Endodermal cell (in vitro differentiated cells): ENCODE measurements around the gene LCN12. TPM values are rescaled to one million over a fixed set of nuclear protein-coding genes. Genes with fewer than 3 reads are reported as not detected.

Experiments used
- DNase-seq: peaks from one replicate; pipeline ENCODE4 v3.0.0-alpha.2; 2017
- H3K27ac ChIP-seq: 2 replicates; pipeline ENCODE4 v1.5.1; 2013; ENCODE audit warnings: mild to moderate bottlenecking, low read depth, low read length, moderate library complexity
- H3K27me3 ChIP-seq: 2 replicates; pipeline ENCODE4 v1.6.1; 2013; ENCODE audit warnings: mild to moderate bottlenecking, low read length, moderate library complexity; ENCODE audit not compliant: insufficient read depth, control insufficient read depth, poor library complexity, severe bottlenecking
- H3K36me3 ChIP-seq: 2 replicates; pipeline ENCODE4 v1.7.0; 2013; ENCODE audit warnings: mild to moderate bottlenecking, low read length, moderate library complexity; ENCODE audit not compliant: control insufficient read depth, insufficient read depth
- H3K4me1 ChIP-seq: one replicate; pipeline ENCODE4 v1.7.0; 2013; ENCODE audit warnings: low read length; ENCODE audit not compliant: control insufficient read depth, insufficient read depth
- H3K4me3 ChIP-seq: 2 replicates; pipeline ENCODE4 v1.5.1; 2013; ENCODE audit warnings: mild to moderate bottlenecking, low read length, moderate library complexity
- H3K9ac ChIP-seq: 2 replicates; pipeline ENCODE4 v1.6.1; 2013; ENCODE audit warnings: mild to moderate bottlenecking, low read length, moderate library complexity; ENCODE audit not compliant: poor library complexity, severe bottlenecking; ENCODE audit errors: extremely low read depth
- H3K9me3 ChIP-seq: 2 replicates; pipeline ENCODE4 v1.6.1; 2013; ENCODE audit warnings: mild to moderate bottlenecking, low read length, moderate library complexity; ENCODE audit not compliant: control insufficient read depth
- H3K27ac Mint-ChIP-seq: 2 replicates; pipeline ENCODE4 v1.8.0; 2020; ENCODE audit warnings: mixed read lengths
- H3K27me3 Mint-ChIP-seq: 2 replicates; pipeline ENCODE4 v1.8.0; 2021; ENCODE audit warnings: mild to moderate bottlenecking, mixed read lengths; ENCODE audit not compliant: insufficient read depth
- H3K36me3 Mint-ChIP-seq: 2 replicates; pipeline ENCODE4 v1.8.0; 2020; ENCODE audit warnings: low read depth, mixed read lengths
- H3K4me1 Mint-ChIP-seq: 2 replicates; pipeline ENCODE4 v1.8.0; 2020; ENCODE audit warnings: mixed read lengths
- H3K4me3 Mint-ChIP-seq: 2 replicates; pipeline ENCODE4 v1.8.0; 2020; ENCODE audit warnings: mild to moderate bottlenecking, moderate library complexity, mixed read lengths
- H3K9me3 Mint-ChIP-seq: 2 replicates; pipeline ENCODE4 v1.8.0; 2020; ENCODE audit warnings: mild to moderate bottlenecking, mixed read lengths
- WGBS, 2 experiments: methylation state at CpG; one replicate each; pipeline versions ENCODE4 v1.1.5 to v1.1.7; 2013; ENCODE audit warnings: missing lambda C conversion rate in 2 of 2, mixed read lengths in 1 of 2; ENCODE audit not compliant: insufficient coverage in 1 of 2, insufficient read length in 1 of 2; 5-methylcytosine and 5-hydroxymethylcytosine counted together
- total RNA-seq, 2 donors: library from RNA; stranded (reverse); fragmentation: NEBNext Ultra II Directional in 1 of 2; extraction: Animal tissue kit (Norgen Biotek cat#: 25700) in 1 of 2; gene quantifications; 2 replicates in 1 of 2; 3 replicates in 1 of 2; pipeline ENCODE4 v1.2.1, GENCODE V29; 2021
- TF ChIP-seq, protein P1 (sequence below): fragments of 200-600 bp; sonication (generic); conservative IDR thresholded peaks from 2 replicates; pipeline ENCODE4 v1.5.0; 2021; ENCODE audit warnings: antibody characterized with exemption, mild to moderate bottlenecking

Gene LCN12
- total RNA-seq, 2 donors from 2014 or later = 2.1 to 4.4 TPM

DNA sequence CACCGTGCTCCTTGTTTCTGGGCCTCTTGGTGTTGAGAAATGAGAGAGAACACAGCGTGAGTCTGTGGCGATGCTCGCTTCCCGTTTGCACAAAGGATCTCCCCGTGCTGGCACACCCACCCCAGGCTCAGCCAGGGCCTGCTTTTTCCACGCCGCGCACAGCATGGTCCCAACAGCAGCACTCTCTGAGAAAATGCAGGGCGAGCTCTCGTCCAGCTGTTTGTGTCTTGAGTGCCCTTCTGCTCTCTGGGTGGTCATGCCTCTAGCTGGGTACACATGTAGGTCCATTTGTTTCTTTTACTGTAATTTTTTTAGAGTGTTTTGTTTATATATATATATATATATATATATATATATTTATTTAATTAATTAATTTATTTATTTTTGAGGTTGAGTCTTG is 34.2 kb upstream of the LCN12 start:
- H3K27me3 Mint-ChIP-seq = no peaks in the 10 kb centered on the region
- H3K4me1 Mint-ChIP-seq = no peaks in the 10 kb centered on the region
- no peaks in the 10 kb centered on the region for H3K9me3 Mint-ChIP-seq
- no peaks in the 10 kb centered on the region for H3K27me3 ChIP-seq
- H3K9me3 ChIP-seq = no peaks in the 10 kb centered on the region
- H3K36me3 Mint-ChIP-seq = peaks cover 58% of the 10 kb centered on the region
- no peak overlapping the region for H3K9ac ChIP-seq
- H3K27ac Mint-ChIP-seq = no peak overlapping the region
- no peaks in the 10 kb centered on the region for H3K4me1 ChIP-seq
- no peak overlapping the region for H3K4me3 Mint-ChIP-seq
- H3K4me3 ChIP-seq = no peak overlapping the region
- TF ChIP-seq, protein P1, sequence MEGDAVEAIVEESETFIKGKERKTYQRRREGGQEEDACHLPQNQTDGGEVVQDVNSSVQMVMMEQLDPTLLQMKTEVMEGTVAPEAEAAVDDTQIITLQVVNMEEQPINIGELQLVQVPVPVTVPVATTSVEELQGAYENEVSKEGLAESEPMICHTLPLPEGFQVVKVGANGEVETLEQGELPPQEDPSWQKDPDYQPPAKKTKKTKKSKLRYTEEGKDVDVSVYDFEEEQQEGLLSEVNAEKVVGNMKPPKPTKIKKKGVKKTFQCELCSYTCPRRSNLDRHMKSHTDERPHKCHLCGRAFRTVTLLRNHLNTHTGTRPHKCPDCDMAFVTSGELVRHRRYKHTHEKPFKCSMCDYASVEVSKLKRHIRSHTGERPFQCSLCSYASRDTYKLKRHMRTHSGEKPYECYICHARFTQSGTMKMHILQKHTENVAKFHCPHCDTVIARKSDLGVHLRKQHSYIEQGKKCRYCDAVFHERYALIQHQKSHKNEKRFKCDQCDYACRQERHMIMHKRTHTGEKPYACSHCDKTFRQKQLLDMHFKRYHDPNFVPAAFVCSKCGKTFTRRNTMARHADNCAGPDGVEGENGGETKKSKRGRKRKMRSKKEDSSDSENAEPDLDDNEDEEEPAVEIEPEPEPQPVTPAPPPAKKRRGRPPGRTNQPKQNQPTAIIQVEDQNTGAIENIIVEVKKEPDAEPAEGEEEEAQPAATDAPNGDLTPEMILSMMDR = no peak
- 17 to 91% methylated on average over 1 to 11 of the region's 11 CpGs for WGBS, 2 experiments
- no peak for DNase-seq
- no peak overlapping the region for H3K27ac ChIP-seq
- H3K36me3 ChIP-seq = peaks cover 50% of the 10 kb centered on the region

DNA sequence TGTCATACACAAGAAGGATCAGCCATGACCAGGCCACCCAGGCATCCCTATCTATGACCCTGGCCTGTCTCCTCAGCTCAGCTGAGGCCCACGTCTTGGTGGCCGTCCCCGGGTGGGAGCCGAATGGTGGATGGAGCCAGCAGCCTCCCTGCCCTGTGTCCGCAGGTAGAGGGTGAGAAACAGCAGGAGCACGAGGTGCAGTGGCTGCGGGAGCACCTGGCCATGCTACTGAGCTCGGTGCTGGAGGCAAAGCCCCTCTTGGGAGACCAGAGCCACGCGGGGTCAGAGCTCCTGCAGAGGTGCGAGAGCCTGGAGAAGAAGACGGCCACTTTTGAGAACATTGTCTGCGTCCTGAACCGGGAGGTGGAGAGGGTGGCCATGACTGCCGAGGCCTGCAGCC is 32.0 kb upstream of the LCN12 start:
- no peak overlapping the region for H3K4me3 Mint-ChIP-seq
- Histone ChIP-seq H3K4me1 (no peaks in the 10 kb centered on the region), H3K9me3 (no peaks in the 10 kb centered on the region), H3K4me3 (no peak overlapping the region), H3K27ac (no peak overlapping the region), H3K9ac (no peak overlapping the region), H3K36me3 (peaks cover 44% of the 10 kb centered on the region), H3K27me3 (no peaks in the 10 kb centered on the region)
- TF ChIP-seq, protein P1 = no peak
- no peaks in the 10 kb centered on the region for H3K27me3 Mint-ChIP-seq
- WGBS, 2 experiments = 96 to 98% methylated on average over 15 of the region's 15 CpGs
- no peak for DNase-seq
- H3K36me3 Mint-ChIP-seq = peaks cover 60% of the 10 kb centered on the region
- H3K9me3 Mint-ChIP-seq = no peaks in the 10 kb centered on the region
- no peak overlapping the region for H3K27ac Mint-ChIP-seq
- no peaks in the 10 kb centered on the region for H3K4me1 Mint-ChIP-seq

DNA sequence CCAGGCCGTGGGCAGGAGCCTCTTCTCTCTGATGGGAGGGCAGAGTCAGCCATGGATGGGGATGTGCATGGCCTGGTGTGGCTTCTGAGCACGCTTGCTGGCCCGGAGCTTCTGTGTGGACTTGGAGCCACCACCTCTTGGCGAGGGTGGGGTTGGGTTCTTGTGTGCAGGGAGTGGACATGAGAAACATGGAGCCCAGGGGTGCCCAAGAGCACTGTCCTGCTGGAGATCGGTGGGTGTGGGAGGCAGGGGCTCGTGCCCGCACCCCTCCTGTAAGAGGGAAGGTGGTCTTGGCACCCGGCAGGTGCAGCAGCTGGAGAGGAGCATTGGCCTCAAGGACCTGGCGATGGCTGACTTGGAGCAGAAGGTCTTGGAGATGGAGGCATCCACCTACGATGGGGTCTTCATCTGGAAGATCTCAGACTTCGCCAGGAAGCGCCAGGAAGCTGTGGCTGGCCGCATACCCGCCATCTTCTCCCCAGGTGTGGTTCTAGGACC is 31.3 kb upstream of the LCN12 start:
- peaks cover 60% of the 10 kb centered on the region for H3K36me3 Mint-ChIP-seq
- no peaks in the 10 kb centered on the region for H3K4me1 Mint-ChIP-seq
- DNase-seq = no peak
- no peak overlapping the region for H3K27ac ChIP-seq
- 92 to 93% methylated on average over 9 to 14 of the region's 14 CpGs for WGBS, 2 experiments
- H3K27me3 ChIP-seq = no peaks in the 10 kb centered on the region
- H3K27ac Mint-ChIP-seq = no peak overlapping the region
- no peak overlapping the region for H3K4me3 Mint-ChIP-seq
- H3K9me3 Mint-ChIP-seq = no peaks in the 10 kb centered on the region
- no peak overlapping the region for H3K9ac ChIP-seq
- H3K9me3 ChIP-seq = no peaks in the 10 kb centered on the region
- no peak overlapping the region for H3K4me3 ChIP-seq
- TF ChIP-seq, protein P1 = no peak
- H3K4me1 ChIP-seq = no peaks in the 10 kb centered on the region
- H3K27me3 Mint-ChIP-seq = no peaks in the 10 kb centered on the region
- peaks cover 44% of the 10 kb centered on the region for H3K36me3 ChIP-seq
